Neural progenitor cell (in vitro differentiated cells): ENCODE measurements around the gene PREX1. TPM values are rescaled to one million over a fixed set of nuclear protein-coding genes. Genes with fewer than 3 reads are reported as not detected.
A peak's percentile ranks its signal among the peaks of the same experiment; 100 is the strongest.

Experiments used
- DNase-seq: peaks from one replicate; pipeline ENCODE4 v3.0.0-alpha.2; 2016; ENCODE audit warnings: low spot score
- H2AFZ ChIP-seq: fragments of 200-600 bp; sonication (generic); replicated peaks from 2 replicates; pipeline ENCODE4 v1.6.1; 2016; ENCODE audit warnings: antibody characterized with exemption
- H3F3A ChIP-seq: fragments of 200-600 bp; sonication (generic); 2 replicates; pipeline ENCODE4 v1.6.1; 2016; ENCODE audit warnings: antibody characterized with exemption, low read depth
- H3K27ac ChIP-seq: fragments of 200-600 bp; sonication (generic); 2 replicates; pipeline ENCODE4 v1.5.1; 2016; ENCODE audit warnings: mild to moderate bottlenecking
- H3K27me3 ChIP-seq: fragments of 200-600 bp; sonication (generic); 2 replicates; pipeline ENCODE4 v1.6.1; 2016; ENCODE audit warnings: mild to moderate bottlenecking, moderate library complexity
- H3K36me3 ChIP-seq: fragments of 200-600 bp; sonication (generic); 2 replicates; pipeline ENCODE4 v1.5.1; 2016
- H3K4me1 ChIP-seq: fragments of 200-600 bp; sonication (generic); 2 replicates; pipeline ENCODE4 v1.6.1; 2016; ENCODE audit warnings: mixed run types
- H3K4me2 ChIP-seq: fragments of 200-600 bp; sonication (generic); 2 replicates; pipeline ENCODE4 v1.6.1; 2016
- H3K4me3 ChIP-seq: fragments of 200-600 bp; sonication (generic); 2 replicates; pipeline ENCODE4 v1.5.1; 2016
- H3K79me2 ChIP-seq: fragments of 200-600 bp; sonication (generic); 2 replicates; pipeline ENCODE4 v1.6.1; 2016; ENCODE audit warnings: low read depth
- H3K9ac ChIP-seq: fragments of 200-600 bp; sonication (generic); 2 replicates; pipeline ENCODE4 v1.6.1; 2016
- H3K9me3 ChIP-seq: fragments of 200-600 bp; sonication (generic); 2 replicates; pipeline ENCODE4 v1.5.1; 2016; ENCODE audit warnings: low read depth
- H4K20me1 ChIP-seq: fragments of 200-600 bp; sonication (generic); 2 replicates; pipeline ENCODE4 v1.6.1; 2016; ENCODE audit warnings: low read depth
- H3K27ac Mint-ChIP-seq: 3 replicates; pipeline ENCODE4 v1.8.0; 2021; ENCODE audit warnings: mixed read lengths
- H3K27me3 Mint-ChIP-seq: 2 replicates; pipeline ENCODE4 v1.8.0; 2022; ENCODE audit warnings: low read depth, mild to moderate bottlenecking, inconsistent platforms, moderate library complexity, mixed read lengths; ENCODE audit not compliant: insufficient read depth
- H3K36me3 Mint-ChIP-seq: 3 replicates; pipeline ENCODE4 v1.8.0; 2021; ENCODE audit warnings: mixed read lengths
- H3K4me1 Mint-ChIP-seq: 3 replicates; pipeline ENCODE4 v1.8.0; 2021; ENCODE audit warnings: mixed read lengths
- H3K4me3 Mint-ChIP-seq: 3 replicates; pipeline ENCODE4 v1.8.0; 2021; ENCODE audit warnings: mild to moderate bottlenecking, moderate library complexity, mixed read lengths
- H3K9me3 Mint-ChIP-seq: 3 replicates; pipeline ENCODE4 v1.8.0; 2020; ENCODE audit warnings: mixed read lengths
- CTCF ChIP-seq: fragments of 200-600 bp; sonication (generic); IDR thresholded peaks from 2 replicates; pipeline ENCODE4 v1.5.1; 2017; ENCODE audit warnings: antibody characterized with exemption, mild to moderate bottlenecking
- EZH2 ChIP-seq: fragments of 200-600 bp; sonication (generic); IDR thresholded peaks from 2 replicates; pipeline ENCODE4 v1.6.1; 2017; ENCODE audit warnings: antibody characterized with exemption, mild to moderate bottlenecking, moderate library complexity
- EZH2phosphoT487 ChIP-seq: fragments of 200-600 bp; sonication (generic); IDR thresholded peaks from 2 replicates; pipeline ENCODE4 v1.6.1; 2017; ENCODE audit warnings: antibody characterized with exemption
- total RNA-seq: library from RNA; depleted of rRNA; stranded (reverse); fragments of >200 nt; gene quantifications from 2 replicates; pipeline ENCODE4 v1.2.3, GENCODE V29; 2015; ENCODE audit warnings: low replicate concordance

The PREX1 gene
- total RNA-seq, 1 donor from 2014 or later, result 4.5 TPM

GRCh38 chr20:48615871-48616270 is 211.9 kb downstream of the PREX1 start:
- Mint-ChIP-seq H3K4me1 (peaks cover 6% of the 10 kb centered on the region), H3K27ac (no peak overlapping the region), H3K27me3 (peaks cover 20% of the 10 kb centered on the region), H3K9me3 (no peaks in the 10 kb centered on the region), H3K36me3 (no peaks in the 10 kb centered on the region), H3K4me3 (peak overlapping the region; percentile 36)
- H3K27me3 ChIP-seq, result no peaks in the 10 kb centered on the region
- no peak overlapping the region for H3K27ac ChIP-seq
- no peaks in the 10 kb centered on the region for H3K79me2 ChIP-seq
- no peak overlapping the region for H2AFZ ChIP-seq
- no peak overlapping the region for H3K9ac ChIP-seq
- no peaks in the 10 kb centered on the region for H3K36me3 ChIP-seq
- no peak overlapping the region for H3K4me3 ChIP-seq
- DNase-seq, result no peak
- H3K4me1 ChIP-seq, result no peaks in the 10 kb centered on the region
- H3K9me3 ChIP-seq, result no peaks in the 10 kb centered on the region
- no peak overlapping the region for H3K4me2 ChIP-seq
- no peaks in the 10 kb centered on the region for H4K20me1 ChIP-seq
- TF ChIP-seq CTCF (no peak), EZH2 (no peak), EZH2phosphoT487 (no peak)
- H3F3A ChIP-seq, result no peaks in the 10 kb centered on the region

GRCh38 chr20:48614593-48615274 is 213.1 kb downstream of the PREX1 start:
- no peak for DNase-seq
- Histone ChIP-seq H3K4me3 (no peak overlapping the region), H3K4me2 (no peak overlapping the region), H4K20me1 (no peaks in the 10 kb centered on the region), H3K79me2 (no peaks in the 10 kb centered on the region), H3K9me3 (no peaks in the 10 kb centered on the region), H2AFZ (no peak overlapping the region), H3K27me3 (no peaks in the 10 kb centered on the region), H3K27ac (no peak overlapping the region), H3K4me1 (no peaks in the 10 kb centered on the region), H3K36me3 (no peaks in the 10 kb centered on the region), H3F3A (no peaks in the 10 kb centered on the region), H3K9ac (no peak overlapping the region)
- no peaks in the 10 kb centered on the region for H3K36me3 Mint-ChIP-seq
- no peak overlapping the region for H3K4me3 Mint-ChIP-seq
- no peak for TF ChIP-seq EZH2
- no peak for TF ChIP-seq EZH2phosphoT487
- no peak for TF ChIP-seq CTCF
- peaks cover under 1% of the 10 kb centered on the region for H3K4me1 Mint-ChIP-seq
- no peak overlapping the region for H3K27ac Mint-ChIP-seq
- peaks cover 26% of the 10 kb centered on the region for H3K27me3 Mint-ChIP-seq
- no peaks in the 10 kb centered on the region for H3K9me3 Mint-ChIP-seq

GRCh38 chr20:48613926-48614325 is 213.9 kb downstream of the PREX1 start:
- Histone ChIP-seq H3K4me1 (peaks cover under 1% of the 10 kb centered on the region), H3K4me3 (no peak overlapping the region), H3K9me3 (no peaks in the 10 kb centered on the region), H3K9ac (no peak overlapping the region), H4K20me1 (no peaks in the 10 kb centered on the region), H3K27ac (no peak overlapping the region), H3K4me2 (no peak overlapping the region), H3K79me2 (no peaks in the 10 kb centered on the region), H3F3A (no peaks in the 10 kb centered on the region), H3K36me3 (no peaks in the 10 kb centered on the region), H3K27me3 (no peaks in the 10 kb centered on the region), H2AFZ (no peak overlapping the region)
- Mint-ChIP-seq H3K27me3 (peaks cover 24% of the 10 kb centered on the region), H3K27ac (no peak overlapping the region), H3K4me1 (peaks cover 9% of the 10 kb centered on the region), H3K4me3 (no peak overlapping the region), H3K36me3 (no peaks in the 10 kb centered on the region), H3K9me3 (no peaks in the 10 kb centered on the region)
- no peak for DNase-seq
- TF ChIP-seq EZH2 (no peak), EZH2phosphoT487 (no peak)

- Histone ChIP-seq H3K4me1 (peaks cover 12% of the 10 kb centered on the region), H4K20me1 (no peaks in the 10 kb centered on the region), H3K4me3 (no peak overlapping the region), H3F3A (no peaks in the 10 kb centered on the region), H3K27me3 (no peaks in the 10 kb centered on the region), H3K36me3 (no peaks in the 10 kb centered on the region), H3K27ac (no peak overlapping the region), H3K9me3 (no peaks in the 10 kb centered on the region), H2AFZ (no peak overlapping the region), H3K9ac (no peak overlapping the region), H3K79me2 (no peaks in the 10 kb centered on the region), H3K4me2 (no peak overlapping the region)
- no peaks in the 10 kb centered on the region for H3K9me3 Mint-ChIP-seq
- peaks cover 21% of the 10 kb centered on the region for H3K4me1 Mint-ChIP-seq
- no peak overlapping the region for H3K4me3 Mint-ChIP-seq
- no peak overlapping the region for H3K27ac Mint-ChIP-seq
- H3K36me3 Mint-ChIP-seq, result no peaks in the 10 kb centered on the region
- no peak for DNase-seq
- peaks cover 24% of the 10 kb centered on the region for H3K27me3 Mint-ChIP-seq
- TF ChIP-seq EZH2phosphoT487 (no peak), CTCF (no peak), EZH2 (no peak)
Measured at GRCh38 chr20:48612335-48612734, 215.5 kb downstream of the PREX1 start.
